ENCODE measurements around the gene EFHD1. TPM values are rescaled to one million over a fixed set of nuclear protein-coding genes. Genes with fewer than 3 reads are reported as not detected.

Gene EFHD1
- total RNA-seq, 1 experiment from 2014 or later = not detected

- no peak overlapping the region for H3K27ac Mint-ChIP-seq (ENCODE audit: low read depth, unreplicated experiment)
- peaks cover 24% of the 10 kb centered on the region for H3K27me3 Mint-ChIP-seq (ENCODE audit: insufficient read depth, unreplicated experiment)
- TF ChIP-seq CTCF (IDR thresholded peaks at IDR 0.05; ENCODE audit: unreplicated experiment) = no peak
- H3K4me1 Mint-ChIP-seq (ENCODE audit: insufficient read depth, unreplicated experiment) = no peaks in the 10 kb centered on the region
- CTCF ChIA-PET = interaction anchor here (1.1 kb wide), 1 partner anchor 9 kb away, joined by 4 read pairs; no protein-coding TSS in a partner anchor
- H3K9me3 Mint-ChIP-seq (ENCODE audit: unreplicated experiment) = no peaks in the 10 kb centered on the region
- BruUV-seq (replicated peaks) = no TSS peak
- intact Hi-C loops (cut with micrococcal nuclease) = no loop called here
- DNase-seq (ENCODE audit: unreplicated experiment) = no peak
- H3K36me3 Mint-ChIP-seq (ENCODE audit: insufficient read depth, unreplicated experiment) = no peaks in the 10 kb centered on the region
- no peak overlapping the region for H3K4me3 Mint-ChIP-seq (ENCODE audit: unreplicated experiment)
- POLR2A ChIA-PET = no interaction called here
Observed at GRCh38 chr2:232643813-232644347, 10.5 kb downstream of the EFHD1 start.

GRCh38 chr2:232645061-232645460 is 11.7 kb downstream of the EFHD1 start:
- ChIA-PET CTCF (interaction anchor here (1.1 kb wide), 1 partner anchor 8 kb away, joined by 4 read pairs; no protein-coding TSS in a partner anchor), POLR2A (no interaction called here)
- no peaks in the 10 kb centered on the region for H3K36me3 Mint-ChIP-seq (ENCODE audit: insufficient read depth, unreplicated experiment)
- no peak overlapping the region for H3K27ac Mint-ChIP-seq (ENCODE audit: low read depth, unreplicated experiment)
- intact Hi-C loops (cut with micrococcal nuclease) = no loop called here
- H3K9me3 Mint-ChIP-seq (ENCODE audit: unreplicated experiment) = no peaks in the 10 kb centered on the region
- no TSS peak for BruUV-seq (replicated peaks)
- peaks cover 17% of the 10 kb centered on the region for H3K27me3 Mint-ChIP-seq (ENCODE audit: insufficient read depth, unreplicated experiment)
- DNase-seq (ENCODE audit: unreplicated experiment) = no peak
- no peak overlapping the region for H3K4me3 Mint-ChIP-seq (ENCODE audit: unreplicated experiment)
- no peak for TF ChIP-seq CTCF (IDR thresholded peaks at IDR 0.05; ENCODE audit: unreplicated experiment)
- no peaks in the 10 kb centered on the region for H3K4me1 Mint-ChIP-seq (ENCODE audit: insufficient read depth, unreplicated experiment)

GRCh38 chr2:232646726-232647125 is 13.3 kb downstream of the EFHD1 start:
- BruUV-seq (replicated peaks) = no TSS peak
- intact Hi-C loops (cut with micrococcal nuclease) = no loop called here
- no peak for TF ChIP-seq CTCF (IDR thresholded peaks at IDR 0.05; ENCODE audit: unreplicated experiment)
- Mint-ChIP-seq H3K36me3 (ENCODE audit: insufficient read depth, unreplicated experiment) (no peaks in the 10 kb centered on the region), H3K4me1 (ENCODE audit: insufficient read depth, unreplicated experiment) (no peaks in the 10 kb centered on the region), H3K4me3 (ENCODE audit: unreplicated experiment) (no peak overlapping the region), H3K27ac (ENCODE audit: low read depth, unreplicated experiment) (no peak overlapping the region), H3K9me3 (ENCODE audit: unreplicated experiment) (no peaks in the 10 kb centered on the region), H3K27me3 (ENCODE audit: insufficient read depth, unreplicated experiment) (peaks cover 14% of the 10 kb centered on the region)
- ChIA-PET CTCF (interaction anchor here (0.6 to 1.0 kb wide), 2 partner anchors 14 to 485 kb away, joined by 5 read pairs; partner anchors contain the start of gene EFHD1), POLR2A (no interaction called here)
- no peak for DNase-seq (ENCODE audit: unreplicated experiment)

GRCh38 chr2:232647261-232647660 is 13.9 kb downstream of the EFHD1 start:
- Mint-ChIP-seq H3K27ac (ENCODE audit: low read depth, unreplicated experiment) (no peak overlapping the region), H3K9me3 (ENCODE audit: unreplicated experiment) (no peaks in the 10 kb centered on the region), H3K27me3 (ENCODE audit: insufficient read depth, unreplicated experiment) (peaks cover 14% of the 10 kb centered on the region), H3K4me1 (ENCODE audit: insufficient read depth, unreplicated experiment) (no peaks in the 10 kb centered on the region), H3K36me3 (ENCODE audit: insufficient read depth, unreplicated experiment) (no peaks in the 10 kb centered on the region), H3K4me3 (ENCODE audit: unreplicated experiment) (no peak overlapping the region)
- BruUV-seq (replicated peaks) = no TSS peak
- TF ChIP-seq CTCF (IDR thresholded peaks at IDR 0.05; ENCODE audit: unreplicated experiment) = no peak
- CTCF ChIA-PET = no interaction called here
- POLR2A ChIA-PET = no interaction called here
- no peak for DNase-seq (ENCODE audit: unreplicated experiment)
- intact Hi-C loops (cut with micrococcal nuclease) = no loop called here
